ENCODE results near the gene BACH2. TPM values are rescaled to one million over a fixed set of nuclear protein-coding genes. Genes with fewer than 3 reads are reported as not detected.
"Not testable (repeated sequence)": the region's sequence is repeated elsewhere in the genome, so short reads cannot be mapped to it uniquely, and the experiment has no call there.

The BACH2 gene
- total RNA-seq, 1 experiment from 2014 or later, result 3.3 TPM

DNA sequence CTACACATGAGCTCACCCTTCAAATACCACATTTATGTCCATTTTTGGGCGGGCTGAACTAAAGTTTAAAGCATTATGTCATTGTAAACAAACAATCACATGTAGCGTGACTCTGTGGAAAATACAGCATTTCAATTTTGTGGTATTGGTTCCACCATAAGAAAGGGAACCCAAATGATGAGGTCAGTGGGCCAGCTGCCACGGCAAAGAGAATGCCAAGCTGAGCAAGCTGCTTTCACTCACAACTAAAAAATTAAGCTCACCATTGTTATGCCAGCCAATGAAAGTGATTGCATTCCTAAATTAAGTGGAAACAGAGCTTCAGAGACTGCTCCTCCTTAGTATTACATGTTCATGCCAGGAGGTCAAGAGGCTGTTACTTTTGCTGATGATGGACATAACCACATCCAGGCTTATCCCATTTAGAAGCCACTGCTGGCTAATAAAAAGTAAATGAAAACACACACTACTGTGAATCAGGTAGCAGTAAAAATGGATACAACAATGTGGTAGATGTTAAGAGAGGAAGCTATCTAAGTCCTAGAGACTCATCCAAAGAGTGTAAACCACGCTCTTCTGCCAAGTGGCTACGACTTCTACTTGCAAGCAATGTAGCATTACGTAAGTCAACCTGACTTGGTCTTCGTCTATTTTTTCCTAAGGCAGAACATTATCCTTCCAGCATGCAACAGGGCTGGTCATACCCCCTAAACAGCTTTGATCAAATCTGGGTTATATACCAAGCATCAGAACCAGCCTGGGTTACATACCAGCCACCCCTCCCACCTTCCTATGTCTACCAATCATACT is 164.8 kb downstream of the BACH2 start:
- H3K9me3 ChIP-seq (ENCODE audit: control insufficient read depth in 1 of 2, insufficient read depth in 1 of 2, low read depth in 1 of 2, low read length in 2 of 2), result no peaks in the 10 kb centered on the region
- POLR2A ChIA-PET, result no interaction called here
- no peak overlapping the region for H2AFZ ChIP-seq (ENCODE audit: low read depth, low read length, poor library complexity, severe bottlenecking)
- CTCF ChIA-PET, result no interaction called here
- H3K27ac ChIP-seq (ENCODE audit: low read depth, low read length), result no peak overlapping the region
- no peaks in the 10 kb centered on the region for H3K9me2 ChIP-seq (ENCODE audit: insufficient read depth)
- no peak for ATAC-seq
- H3K79me2 ChIP-seq (ENCODE audit: insufficient read depth, low read length), result no peaks in the 10 kb centered on the region
- BruUV-seq (replicated peaks), result no TSS peak
- no peaks in the 10 kb centered on the region for H3K4me1 ChIP-seq (ENCODE audit: control insufficient read depth in 1 of 2, insufficient read depth in 2 of 2, low read length in 2 of 2)
- no peaks in the 10 kb centered on the region for H4K20me1 ChIP-seq (ENCODE audit: insufficient read depth)
- no peaks in the 10 kb centered on the region for H3K36me3 ChIP-seq (ENCODE audit: control insufficient read depth in 1 of 2, insufficient read depth in 2 of 2, low read length in 2 of 2)
- no peak overlapping the region for H3K4me2 ChIP-seq (ENCODE audit: low read length)
- intact Hi-C loops (cut with micrococcal nuclease), result no loop called here
- RAD21 ChIA-PET (ENCODE audit: low non-redundant PET in 1 of 2, low total read pairs in 2 of 2, uncharacterized antibody in 2 of 2, unreplicated experiment in 2 of 2), result no interaction called here
- no peak overlapping the region for H3K4me3 ChIP-seq (replicated peaks in 1 of 2; ENCODE audit: low read depth in 1 of 2, low read length in 2 of 2)
- H3K27me3 ChIP-seq (ENCODE audit: insufficient read depth, low read length), result no peaks in the 10 kb centered on the region
- no peak overlapping the region for H3K9ac ChIP-seq (ENCODE audit: low read length)
- no peak for DNase-seq (ENCODE audit: low read depth, low spot score)
- no peak for TF ChIP-seq ELF1 (IDR thresholded peaks at IDR 0.05; ENCODE audit: borderline replicate concordance, low read depth)
- no peak for TF ChIP-seq ZNF274 (IDR thresholded peaks at IDR 0.05; ENCODE audit: low read depth, low read length)
- no peak for TF ChIP-seq EZH2 (IDR thresholded peaks at IDR 0.05)
- no peak for TF ChIP-seq SP1 (IDR thresholded peaks at IDR 0.05; ENCODE audit: low read depth)
- TF ChIP-seq SRF (IDR thresholded peaks at IDR 0.05; ENCODE audit: low read depth), result no peak
- TF ChIP-seq RAD21 (IDR thresholded peaks at IDR 0.05; ENCODE audit: low read depth), result no peak
- no peak for TF ChIP-seq EGR1 (IDR thresholded peaks at IDR 0.05; ENCODE audit: low read depth)
- TF ChIP-seq CBX3 (IDR thresholded peaks at IDR 0.05; ENCODE audit: low read depth), result no peak
- TF ChIP-seq JUND (IDR thresholded peaks at IDR 0.05), result no peak
- TF ChIP-seq POLR2AphosphoS5 (IDR thresholded peaks at IDR 0.05; ENCODE audit: low read depth, low read length), result no peak

GRCh38 chr6:90131125-90131524 is 165.5 kb downstream of the BACH2 start:
- Histone ChIP-seq H3K4me2 (ENCODE audit: low read length) (no peak overlapping the region), H3K79me2 (ENCODE audit: insufficient read depth, low read length) (no peaks in the 10 kb centered on the region), H3K9me2 (ENCODE audit: insufficient read depth) (no peaks in the 10 kb centered on the region), H3K4me3 (replicated peaks in 1 of 2; ENCODE audit: low read depth in 1 of 2, low read length in 2 of 2) (no peak overlapping the region), H3K4me1 (ENCODE audit: control insufficient read depth in 1 of 2, insufficient read depth in 2 of 2, low read length in 2 of 2) (no peaks in the 10 kb centered on the region), H4K20me1 (ENCODE audit: insufficient read depth) (no peaks in the 10 kb centered on the region), H3K9me3 (ENCODE audit: control insufficient read depth in 1 of 2, insufficient read depth in 1 of 2, low read depth in 1 of 2, low read length in 2 of 2) (no peaks in the 10 kb centered on the region), H3K27me3 (ENCODE audit: insufficient read depth, low read length) (no peaks in the 10 kb centered on the region), H3K27ac (ENCODE audit: low read depth, low read length) (no peak overlapping the region), H2AFZ (ENCODE audit: low read depth, low read length, poor library complexity, severe bottlenecking) (no peak overlapping the region), H3K9ac (ENCODE audit: low read length) (no peak overlapping the region), H3K36me3 (ENCODE audit: control insufficient read depth in 1 of 2, insufficient read depth in 2 of 2, low read length in 2 of 2) (no peaks in the 10 kb centered on the region)
- ChIA-PET POLR2A (no interaction called here), RAD21 (ENCODE audit: low non-redundant PET in 1 of 2, low total read pairs in 2 of 2, uncharacterized antibody in 2 of 2, unreplicated experiment in 2 of 2) (no interaction called here), CTCF (no interaction called here)
- no TSS peak for BruUV-seq (replicated peaks)
- TF ChIP-seq SIN3A (IDR thresholded peaks at IDR 0.05; ENCODE audit: low read depth) (no peak), POLR2AphosphoS5 (IDR thresholded peaks at IDR 0.05; ENCODE audit: low read depth, low read length) (no peak), EGR1 (IDR thresholded peaks at IDR 0.05; ENCODE audit: low read depth) (no peak), TCF7L2 (IDR thresholded peaks at IDR 0.05; ENCODE audit: borderline replicate concordance, extremely low read depth, insufficient read depth, insufficient read length) (no peak)
- no peak for DNase-seq (ENCODE audit: low read depth, low spot score)
- intact Hi-C loops (cut with micrococcal nuclease), result no loop called here
- no peak for ATAC-seq

- POLR2A ChIA-PET; H3K27me3 ChIP-seq (ENCODE audit: insufficient read depth, low read length); BruUV-seq (replicated peaks); H3K9me2 ChIP-seq (ENCODE audit: insufficient read depth); DNase-seq (ENCODE audit: low read depth, low spot score); H2AFZ ChIP-seq (ENCODE audit: low read depth, low read length, poor library complexity, severe bottlenecking); H3K36me3 ChIP-seq (ENCODE audit: control insufficient read depth in 1 of 2, insufficient read depth in 2 of 2, low read length in 2 of 2); H3K9ac ChIP-seq (ENCODE audit: low read length); RAD21 ChIA-PET (ENCODE audit: low non-redundant PET in 1 of 2, low total read pairs in 2 of 2, uncharacterized antibody in 2 of 2, unreplicated experiment in 2 of 2); H4K20me1 ChIP-seq (ENCODE audit: insufficient read depth); CTCF ChIA-PET; H3K79me2 ChIP-seq (ENCODE audit: insufficient read depth, low read length); H3K27ac ChIP-seq (ENCODE audit: low read depth, low read length); H3K9me3 ChIP-seq (ENCODE audit: control insufficient read depth in 1 of 2, insufficient read depth in 1 of 2, low read depth in 1 of 2, low read length in 2 of 2); intact Hi-C loops (cut with micrococcal nuclease); H3K4me1 ChIP-seq (ENCODE audit: control insufficient read depth in 1 of 2, insufficient read depth in 2 of 2, low read length in 2 of 2); H3K4me2 ChIP-seq (ENCODE audit: low read length); H3K4me3 ChIP-seq (replicated peaks in 1 of 2; ENCODE audit: low read depth in 1 of 2, low read length in 2 of 2); ATAC-seq: not testable (repeated sequence)
These were observed 168.0 kb downstream of the BACH2 start for GRCh38 chr6:90128687-90129086.

Data from HCT116 (cell line).